IMR-90 (cell line): ENCODE data around the gene RNU1-4.
"Not testable (repeated sequence)": the region's sequence is repeated elsewhere in the genome, so short reads cannot be mapped to it uniquely, and the experiment has no call there.

Experiments
- CTCF ChIP-seq: conservative IDR thresholded peaks from 2 replicates; pipeline ENCODE4 v1.5.1; 2012; ENCODE audit warnings: mild to moderate bottlenecking, low read depth, low read length, improper control_type of control experiment
- MAFK ChIP-seq: IDR thresholded peaks from 2 replicates; pipeline ENCODE4 v1.6.1; 2012; ENCODE audit warnings: low read depth, low read length, improper control_type of control experiment
- POLR2A ChIP-seq: IDR thresholded peaks from 2 replicates; pipeline ENCODE4 v1.6.1; 2012; ENCODE audit warnings: mild to moderate bottlenecking, low read depth, low read length
- RFX5 ChIP-seq: IDR thresholded peaks from 2 replicates; pipeline ENCODE4 v1.8.0; 2012; ENCODE audit warnings: low read depth, mild to moderate bottlenecking, low read length, moderate library complexity

GRCh38 chr1:16774773-16775172, 34.5 kb downstream of the RNU1-4 start:
- not testable (repeated sequence) for TF ChIP-seq CTCF, POLR2A, RFX5, MAFK
